Right atrium auricular region (tissue), 2 donors: Measurements from ENCODE around the gene KRTAP6-1. TPM values are rescaled to one million over a fixed set of nuclear protein-coding genes. Genes with fewer than 3 reads are reported as not detected.

Experiments used
- DNase-seq: peaks from one replicate; pipeline ENCODE4 v3.0.0-alpha.2; 2019; ENCODE audit warnings: low spot score
- H3K27ac ChIP-seq, 2 donors: fragments of 200-600 bp; sonication (generic); 1 replicate in 1 of 2; 2 replicates in 1 of 2; pipeline ENCODE4 v1.5.1; 2016 to 2019
- H3K27me3 ChIP-seq, 2 donors: fragments of 200-600 bp; sonication (generic); one replicate each; pipeline versions ENCODE4 v1.5.1 to v1.6.0; 2017 to 2019
- H3K36me3 ChIP-seq: fragments of 200-600 bp; sonication (generic); one replicate; pipeline ENCODE4 v1.5.1; 2016
- H3K4me1 ChIP-seq, 2 donors: fragments of 200-600 bp; sonication (generic); one replicate each; pipeline versions ENCODE4 v1.5.1 to v1.6.0; 2017 to 2019
- H3K4me3 ChIP-seq, 2 donors: fragments of 200-600 bp; sonication (generic); 1 replicate in 1 of 2; 2 replicates in 1 of 2; pipeline ENCODE4 v1.5.1; 2017 to 2019; ENCODE audit warnings: mild to moderate bottlenecking in 1 of 2, moderate library complexity in 1 of 2
- H3K9me3 ChIP-seq, 2 donors: fragments of 200-600 bp; sonication (generic); one replicate each; pipeline ENCODE4 v1.5.1; 2019
- CTCF ChIP-seq, 2 donors: fragments of 200-600 bp; sonication (generic); IDR thresholded peaks; one replicate each; pipeline ENCODE4 v1.5.1; 2019; ENCODE audit warnings: antibody characterized with exemption in 2 of 2
- total RNA-seq, 2 donors: library from RNA; depleted of rRNA; stranded (reverse); fragments of >200 nt; gene quantifications; one replicate each; pipeline ENCODE4 v1.1.0, GENCODE V29; 2016

KRTAP6-1 gene
- total RNA-seq, 2 donors from 2014 or later, result not detected

DNA sequence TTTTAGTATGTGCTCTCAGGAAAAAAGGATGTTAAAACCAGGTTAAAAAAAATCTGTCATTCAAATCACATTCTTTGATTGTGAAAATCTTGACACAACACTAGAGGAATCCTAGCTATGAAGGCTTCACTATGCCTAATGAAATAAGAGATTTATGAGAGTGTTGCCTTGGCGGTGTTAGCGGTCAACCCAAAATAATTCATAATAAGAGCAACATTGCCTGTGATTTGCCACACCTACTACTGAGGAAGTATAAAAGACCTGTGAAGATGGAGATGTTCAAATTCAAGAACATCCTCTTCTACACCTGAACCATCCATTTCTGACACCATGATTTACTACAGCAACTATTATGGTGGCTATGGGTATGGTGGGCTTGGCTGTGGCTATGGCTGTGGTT, 2.4 kb upstream of the KRTAP6-1 start, which contains the start of gene KRTAP20-1:
Gene KRTAP20-1, plus strand, starts transcription at position 301 of the 400 bp plus-strand sequence. Its CDS starts 30 bp downstream, at position 331.
- no peaks in the 10 kb centered on the region for H3K9me3 ChIP-seq
- no peaks in the 10 kb centered on the region for H3K4me1 ChIP-seq
- no peak for DNase-seq
- no peak within 1 kb of the TSS for H3K4me3 ChIP-seq
- no peaks in the 10 kb centered on the region for H3K36me3 ChIP-seq
- H3K27me3 ChIP-seq, result no peaks in the 10 kb centered on the region
- TF ChIP-seq CTCF (IDR thresholded peaks at IDR 0.05), result no peak
- no peak within 1 kb of the TSS for H3K27ac ChIP-seq

DNA sequence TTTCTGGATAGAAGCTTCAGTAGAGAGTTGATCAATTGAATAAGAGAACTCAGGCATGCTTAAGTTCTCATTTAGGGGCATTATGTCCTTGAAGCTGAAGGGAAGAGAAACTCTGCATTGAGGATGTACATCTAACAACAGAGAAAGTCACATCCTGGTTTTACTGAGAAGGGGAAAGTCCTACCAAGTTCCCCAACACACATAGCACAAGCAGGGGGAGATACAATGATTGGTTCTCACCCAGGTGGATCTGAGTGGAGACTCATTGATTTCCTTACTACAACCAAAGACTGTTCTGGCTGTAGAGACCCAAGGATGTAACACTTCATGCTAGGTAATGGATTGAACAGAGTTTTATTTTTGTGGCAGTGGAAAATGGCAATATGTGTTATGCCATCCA, 1.5 kb upstream of the KRTAP6-1 start:
- no peak for TF ChIP-seq CTCF (IDR thresholded peaks at IDR 0.05)
- H3K27me3 ChIP-seq, result no peaks in the 10 kb centered on the region
- DNase-seq, result no peak
- H3K36me3 ChIP-seq, result no peaks in the 10 kb centered on the region
- no peaks in the 10 kb centered on the region for H3K4me1 ChIP-seq
- H3K4me3 ChIP-seq, result no peak overlapping the region
- H3K9me3 ChIP-seq, result no peaks in the 10 kb centered on the region
- no peak overlapping the region for H3K27ac ChIP-seq

- H3K4me1 ChIP-seq, result no peaks in the 10 kb centered on the region
- TF ChIP-seq CTCF (IDR thresholded peaks at IDR 0.05), result no peak
- no peaks in the 10 kb centered on the region for H3K27me3 ChIP-seq
- no peak for DNase-seq
- H3K9me3 ChIP-seq, result no peaks in the 10 kb centered on the region
- no peak overlapping the region for H3K4me3 ChIP-seq
- no peak overlapping the region for H3K27ac ChIP-seq
- no peaks in the 10 kb centered on the region for H3K36me3 ChIP-seq
Observed at GRCh38 chr21:30612132-30612531, 1.6 kb downstream of the KRTAP6-1 start.

GRCh38 chr21:30605968-30606367, 7.8 kb downstream of the KRTAP6-1 start:
- no peak overlapping the region for H3K27ac ChIP-seq
- H3K4me3 ChIP-seq, result no peak overlapping the region
- H3K9me3 ChIP-seq, result no peaks in the 10 kb centered on the region
- TF ChIP-seq CTCF (IDR thresholded peaks at IDR 0.05), result no peak
- H3K27me3 ChIP-seq, result no peaks in the 10 kb centered on the region
- H3K36me3 ChIP-seq, result no peaks in the 10 kb centered on the region
- DNase-seq, result no peak
- no peaks in the 10 kb centered on the region for H3K4me1 ChIP-seq

DNA sequence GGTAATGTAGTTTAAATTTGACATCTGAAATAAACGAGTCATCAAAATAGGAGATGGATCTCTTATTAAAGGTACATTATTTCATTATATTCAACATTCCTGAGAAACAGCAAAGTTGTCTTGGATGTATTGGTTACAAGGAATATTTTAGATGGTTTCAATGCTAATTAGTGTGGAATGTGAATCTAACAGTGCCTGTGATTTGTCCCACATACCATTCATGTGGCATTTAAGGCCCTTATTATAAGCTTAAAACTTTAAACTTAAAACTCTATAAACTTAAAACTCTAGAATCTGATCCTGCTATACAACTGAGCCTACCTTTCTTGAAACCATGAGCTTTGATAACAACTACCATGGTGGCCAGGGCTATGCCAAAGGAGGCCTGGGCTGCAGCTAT, 12.9 kb downstream of the KRTAP6-1 start, which contains the start of gene KRTAP22-1:
Gene KRTAP22-1, plus strand, starts transcription at position 301 of the 400 bp plus-strand sequence.
- no peaks in the 10 kb centered on the region for H3K9me3 ChIP-seq
- H3K4me3 ChIP-seq, result no peak within 1 kb of the TSS
- no peak for DNase-seq
- no peaks in the 10 kb centered on the region for H3K36me3 ChIP-seq
- no peak within 1 kb of the TSS for H3K27ac ChIP-seq
- no peak for TF ChIP-seq CTCF (IDR thresholded peaks at IDR 0.05)
- H3K27me3 ChIP-seq, result no peaks in the 10 kb centered on the region
- H3K4me1 ChIP-seq, result no peaks in the 10 kb centered on the region

DNA sequence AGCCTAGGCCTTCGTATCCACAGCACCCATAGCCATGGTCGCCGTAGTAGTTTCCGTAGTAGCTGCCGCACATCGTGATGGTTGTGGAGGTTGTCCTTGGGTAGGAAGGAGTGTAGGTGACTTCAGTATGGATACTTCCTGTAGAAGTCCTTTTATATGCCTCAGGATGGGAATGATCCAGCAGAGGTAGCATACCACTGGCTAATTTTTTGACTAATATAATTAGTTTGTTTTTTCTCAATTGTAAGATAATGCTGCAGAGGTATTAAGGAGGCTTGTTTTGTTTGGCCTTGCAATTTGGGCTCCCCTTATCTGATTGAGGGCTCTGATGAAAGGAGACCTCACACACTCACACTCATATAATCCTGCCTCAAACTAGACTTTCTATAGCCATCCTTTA, 14.9 kb downstream of the KRTAP6-1 start, which contains the start of gene KRTAP6-2:
Gene KRTAP6-2, minus strand, starts transcription at position 101 of the 400 bp plus-strand sequence. Its CDS starts 28 bp downstream, at position 73.
- Histone ChIP-seq H3K9me3 (no peaks in the 10 kb centered on the region), H3K4me1 (no peaks in the 10 kb centered on the region), H3K27me3 (no peaks in the 10 kb centered on the region), H3K36me3 (no peaks in the 10 kb centered on the region), H3K4me3 (no peak within 1 kb of the TSS), H3K27ac (no peak within 1 kb of the TSS)
- TF ChIP-seq CTCF (IDR thresholded peaks at IDR 0.05), result no peak
- DNase-seq, result no peak
